Jurkat, Clone E6-1 (cell line): ENCODE measurements around the gene HPS6.
A peak's percentile ranks its signal among the peaks of the same experiment; 100 is the strongest.

Experiments
- DNase-seq: peaks from one replicate; pipeline ENCODE4 v3.0.0-alpha.2; 2011; ENCODE audit warnings: low read depth, low spot score
- H3K4me3 ChIP-seq: 2 replicates; pipeline ENCODE4 v1.5.1; 2011; ENCODE audit warnings: mild to moderate bottlenecking, low read length, control low read depth, moderate library complexity

Gene HPS6

GRCh38 chr10:102067091-102067916 is 2.2 kb downstream of the HPS6 start:
- H3K4me3 ChIP-seq: no peak overlapping the region
- no peak for DNase-seq

DNA sequence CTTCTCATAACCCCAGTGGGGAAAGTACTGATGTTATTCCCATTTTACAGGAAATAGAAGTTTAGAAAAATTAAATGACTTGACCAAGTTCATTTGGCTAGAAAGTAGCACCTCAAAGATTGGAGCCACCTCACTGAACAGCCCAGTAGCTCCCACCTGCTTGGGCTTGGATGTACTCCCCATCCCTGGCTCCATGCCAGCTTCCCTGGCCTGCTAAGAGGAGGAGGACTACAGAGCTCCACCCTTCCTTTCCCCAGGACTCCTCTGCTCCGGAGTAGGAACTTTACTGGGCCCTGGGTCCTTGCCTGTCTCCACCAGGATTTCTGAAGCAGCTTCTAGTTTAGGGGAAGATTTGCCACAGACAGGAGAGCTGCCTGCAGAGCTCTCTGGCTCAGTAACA is 3.1 kb downstream of the HPS6 start:
- DNase-seq: no peak
- no peak overlapping the region for H3K4me3 ChIP-seq

- no peak for DNase-seq
- no peak overlapping the region for H3K4me3 ChIP-seq
Measured at GRCh38 chr10:102069071-102069470, 3.9 kb downstream of the HPS6 start.

- peak; percentile 77 for DNase-seq
- no peak overlapping the region for H3K4me3 ChIP-seq
Measured at GRCh38 chr10:102072673-102073527, 7.8 kb downstream of the HPS6 start.

GRCh38 chr10:102083541-102083940 is 18.4 kb downstream of the HPS6 start:
- H3K4me3 ChIP-seq: no peak overlapping the region
- DNase-seq: no peak

- H3K4me3 ChIP-seq: no peak overlapping the region
- DNase-seq: no peak
Measured at GRCh38 chr10:102085336-102085735, 20.2 kb downstream of the HPS6 start.

DNA sequence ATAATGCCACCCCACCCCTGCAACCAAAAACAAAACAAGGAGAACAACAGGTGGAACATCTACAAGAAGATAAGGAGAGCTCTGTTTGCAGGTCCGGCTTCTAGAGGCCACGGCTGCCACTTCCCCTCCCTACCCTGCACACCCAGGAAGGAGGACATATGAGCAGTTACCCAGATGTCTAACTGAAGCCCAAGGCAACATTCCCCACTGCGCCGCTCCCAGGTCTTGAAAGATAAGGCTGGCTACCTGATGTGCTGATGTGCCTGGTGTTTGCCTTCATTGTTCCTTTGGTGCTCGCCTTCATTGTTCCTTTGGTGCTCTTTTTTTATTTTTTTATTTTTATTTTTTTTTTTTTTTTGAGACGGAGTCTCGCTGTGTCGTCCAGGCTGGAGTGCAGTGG is 21.0 kb downstream of the HPS6 start:
- no peak overlapping the region for H3K4me3 ChIP-seq
- DNase-seq: no peak

- no peak overlapping the region for H3K4me3 ChIP-seq
- no peak for DNase-seq
Measured at GRCh38 chr10:102090772-102091171, 25.6 kb downstream of the HPS6 start.

DNA sequence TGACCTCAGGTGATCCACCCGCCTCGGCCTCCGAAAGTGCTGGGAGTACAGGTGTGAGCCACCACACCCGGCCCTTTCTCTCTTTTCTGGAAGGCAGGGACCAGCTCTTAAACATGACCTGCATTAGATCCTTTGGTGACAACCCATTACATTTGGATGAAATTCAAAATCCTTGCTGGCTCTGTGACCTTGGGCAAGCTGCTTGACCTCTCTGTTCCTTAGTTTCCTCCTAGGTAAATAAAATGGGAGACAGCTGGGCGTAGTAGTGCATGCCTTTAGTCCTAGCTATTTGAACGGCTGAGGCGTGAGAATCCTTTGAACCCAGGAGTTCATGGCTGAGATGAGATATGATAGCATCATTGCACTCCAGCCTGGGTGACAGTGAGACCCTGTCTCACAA is 31.3 kb downstream of the HPS6 start:
- H3K4me3 ChIP-seq: no peak overlapping the region
- no peak for DNase-seq

GRCh38 chr10:102101152-102101551 is 36.0 kb downstream of the HPS6 start:
- DNase-seq: no peak

GRCh38 chr10:102102421-102102820 is 37.3 kb downstream of the HPS6 start:
- DNase-seq: no peak
- no peak overlapping the region for H3K4me3 ChIP-seq

More at GRCh38 chr10:102101152-102101551, 36.0 kb downstream of the HPS6 start:
- no peak overlapping the region for H3K4me3 ChIP-seq

DNA sequence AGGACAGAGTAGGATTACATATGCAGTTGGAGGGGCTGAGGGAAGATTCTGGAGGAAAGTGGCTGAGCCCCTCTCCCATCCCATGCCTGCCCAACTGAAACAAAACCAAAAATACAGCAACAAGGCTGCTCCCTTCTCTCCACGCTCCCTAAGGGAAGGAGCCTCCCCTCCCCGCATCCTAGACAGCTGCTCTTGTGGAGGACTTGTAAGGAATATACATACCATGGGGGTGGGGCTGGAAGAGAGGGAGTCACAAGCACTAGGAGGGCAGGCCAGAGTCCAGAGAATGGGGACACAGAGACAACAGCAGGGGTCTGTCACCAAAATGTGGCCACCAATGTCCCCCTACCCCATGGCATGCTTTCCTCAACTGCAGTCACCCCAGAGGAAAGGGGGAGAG is 41.8 kb downstream of the HPS6 start:
- DNase-seq: no peak
- H3K4me3 ChIP-seq: no peak overlapping the region

- no peak overlapping the region for H3K4me3 ChIP-seq
Measured at GRCh38 chr10:102109166-102110116, 44.3 kb downstream of the HPS6 start.

DNA sequence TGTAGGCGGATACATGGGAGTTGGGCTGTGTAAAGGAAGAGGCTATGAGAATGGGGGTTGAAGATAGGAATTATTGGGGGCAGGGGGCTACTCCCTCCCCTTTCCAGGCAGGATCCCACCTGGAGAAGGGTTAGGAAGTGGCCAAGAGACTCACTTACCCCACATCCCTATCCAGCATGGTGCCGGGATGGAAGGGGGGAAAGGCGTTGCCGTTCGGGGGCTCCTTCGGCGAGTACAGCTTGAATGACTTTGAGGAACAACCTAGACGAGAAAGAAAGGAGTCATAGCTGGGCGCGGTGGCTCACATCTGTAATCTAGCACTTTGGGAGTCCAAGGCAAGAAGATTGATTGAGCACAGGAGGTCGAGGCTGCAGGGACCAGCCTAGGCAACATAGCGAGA is 46.1 kb downstream of the HPS6 start:
- DNase-seq: no peak
- no peak overlapping the region for H3K4me3 ChIP-seq

More at GRCh38 chr10:102109166-102110116, 44.3 kb downstream of the HPS6 start:
- DNase-seq: no peak

- H3K4me3 ChIP-seq: no peak overlapping the region
- DNase-seq: no peak
Measured at GRCh38 chr10:102112210-102112817, 47.2 kb downstream of the HPS6 start.

DNA sequence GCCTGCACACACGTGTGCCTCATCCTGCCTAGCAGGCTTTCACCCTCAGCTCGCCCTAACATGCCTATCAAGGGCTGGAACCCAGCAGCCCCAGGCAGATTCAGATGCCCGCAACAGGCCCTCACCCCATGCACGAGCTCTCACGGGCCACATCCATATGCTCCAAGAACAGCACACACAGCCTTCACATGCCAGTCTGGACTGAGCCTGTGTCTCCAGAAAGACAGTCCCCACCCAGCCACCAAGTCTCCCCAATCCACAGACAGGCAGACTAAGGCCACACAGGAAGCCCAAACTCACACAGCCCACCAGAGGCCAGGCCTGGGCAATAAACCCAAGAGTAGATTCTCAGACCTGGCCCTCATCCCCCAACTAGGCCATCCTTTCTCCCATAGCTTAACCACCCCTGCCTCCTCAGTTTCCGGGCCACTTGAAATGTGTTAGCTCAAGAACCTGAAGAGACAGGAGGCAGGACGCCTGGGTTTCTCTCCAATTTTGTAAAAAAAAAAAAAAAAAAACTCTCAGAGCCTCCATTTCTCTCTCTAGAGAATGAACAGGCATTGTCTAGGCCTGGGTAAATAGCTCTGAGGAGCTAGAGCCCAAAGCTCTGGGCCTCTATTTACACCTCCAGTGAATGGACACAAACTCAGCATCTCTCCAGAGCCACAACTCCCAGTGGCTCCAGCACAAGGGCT is 48.3 kb downstream of the HPS6 start:
- H3K4me3 ChIP-seq: peak overlapping the region; percentile 82
- DNase-seq: no peak

- peak overlapping the region; percentile 82 for H3K4me3 ChIP-seq
- no peak for DNase-seq
Measured at GRCh38 chr10:102113956-102114857, 49.1 kb downstream of the HPS6 start.
